ENCODE results near the gene ARPP19. TPM values are rescaled to one million over a fixed set of nuclear protein-coding genes. Genes with fewer than 3 reads are reported as not detected.
"Not testable (repeated sequence)": the region's sequence is repeated elsewhere in the genome, so short reads cannot be mapped to it uniquely, and the experiment has no call there.

The ARPP19 gene
- total RNA-seq, 2 experiments from 2014 or later = 48.0 to 101 TPM

- Histone ChIP-seq H3K4me1 (ENCODE audit: insufficient read depth, low read length, poor library complexity, severe bottlenecking) (no peaks in the 10 kb centered on the region), H2AFZ (ENCODE audit: low read length) (no peak overlapping the region), H3K36me3 (ENCODE audit: insufficient read depth, low read length) (0 out of 2 replicates have a peak, but pooled peaks cover 3% of the 10 kb centered on the region), H3K9me3 (ENCODE audit: low read length) (no peaks in the 10 kb centered on the region), H3K79me2 (ENCODE audit: insufficient read depth, low read depth, low read length) (no peaks in the 10 kb centered on the region), H3K9me2 (ENCODE audit: insufficient read depth, low read length) (no peaks in the 10 kb centered on the region), H3K4me3 (ENCODE audit: low read depth, low read length, poor library complexity, severe bottlenecking) (no peak overlapping the region), H3K27ac (ENCODE audit: low read depth, low read length, poor library complexity, severe bottlenecking) (no peak overlapping the region), H4K20me1 (ENCODE audit: insufficient read depth, low read length) (no peaks in the 10 kb centered on the region), H3K4me2 (ENCODE audit: low read length) (no peak overlapping the region)
- intact Hi-C loops (cut with micrococcal nuclease; ENCODE audit: unreplicated experiment) = no loop called here
- DNase-seq (ENCODE audit: low spot score) = no peak
- BruUV-seq (replicated peaks) = no TSS peak
- ChIA-PET CTCF (ENCODE audit: unreplicated experiment) (no interaction called here), POLR2A (interaction anchor here (0.7 kb wide), 2 partner anchors 255 to 358 kb away, joined by 3 to 5 read pairs; no protein-coding TSS in a partner anchor)
- TF ChIP-seq CTCF (conservative IDR thresholded peaks at IDR 0.05; ENCODE audit: low read length) (no peak), EZH2phosphoT487 (IDR thresholded peaks at IDR 0.05; ENCODE audit: borderline replicate concordance, low read depth, low read length) (no peak)
Measured at GRCh38 chr15:52575072-52575471, 6.2 kb upstream of the ARPP19 start.

GRCh38 chr15:52574623-52575022, 5.8 kb upstream of the ARPP19 start:
- intact Hi-C loops (cut with micrococcal nuclease; ENCODE audit: unreplicated experiment); H3K4me3 ChIP-seq (ENCODE audit: low read depth, low read length, poor library complexity, severe bottlenecking); H3K4me1 ChIP-seq (ENCODE audit: insufficient read depth, low read length, poor library complexity, severe bottlenecking); H3K9me3 ChIP-seq (ENCODE audit: low read length); CTCF ChIA-PET (ENCODE audit: unreplicated experiment); H2AFZ ChIP-seq (ENCODE audit: low read length); H3K79me2 ChIP-seq (ENCODE audit: insufficient read depth, low read depth, low read length); BruUV-seq (replicated peaks); H4K20me1 ChIP-seq (ENCODE audit: insufficient read depth, low read length); H3K36me3 ChIP-seq (ENCODE audit: insufficient read depth, low read length); H3K4me2 ChIP-seq (ENCODE audit: low read length); H3K27ac ChIP-seq (ENCODE audit: low read depth, low read length, poor library complexity, severe bottlenecking); DNase-seq (ENCODE audit: low spot score); H3K9me2 ChIP-seq (ENCODE audit: insufficient read depth, low read length): not testable (repeated sequence)
- POLR2A ChIA-PET = interaction anchor here (0.7 kb wide), 2 partner anchors 254 to 357 kb away, joined by 3 to 5 read pairs; no protein-coding TSS in a partner anchor

GRCh38 chr15:52567871-52568600, 794 bp downstream of the ARPP19 start:
- peaks cover 55% of the 10 kb centered on the region for H3K79me2 ChIP-seq (ENCODE audit: insufficient read depth, low read depth, low read length)
- H3K4me2 ChIP-seq (ENCODE audit: low read length) = peak overlapping the region; percentile 93
- TSS peak; percentile 62 for BruUV-seq (replicated peaks)
- H3K9me2 ChIP-seq (ENCODE audit: insufficient read depth, low read length) = no peaks in the 10 kb centered on the region
- peak overlapping the region; percentile 85 for H3K4me3 ChIP-seq (ENCODE audit: low read depth, low read length, poor library complexity, severe bottlenecking)
- peaks cover 13% of the 10 kb centered on the region for H4K20me1 ChIP-seq (ENCODE audit: insufficient read depth, low read length)
- H2AFZ ChIP-seq (ENCODE audit: low read length) = peak overlapping the region; percentile 64; the same call in 1 of the 2 replicates
- H3K36me3 ChIP-seq (ENCODE audit: insufficient read depth, low read length) = peaks cover 39% of the 10 kb centered on the region
- peak overlapping the region; percentile 75 for H3K27ac ChIP-seq (ENCODE audit: low read depth, low read length, poor library complexity, severe bottlenecking)
- ChIA-PET POLR2A (no interaction called here), CTCF (ENCODE audit: unreplicated experiment) (no interaction called here)
- peak; percentile 47 for DNase-seq (ENCODE audit: low spot score)
- intact Hi-C loops (cut with micrococcal nuclease; ENCODE audit: unreplicated experiment) = loop anchor here (1.0 kb wide), 5 partner anchors 102 to 312 kb away; no protein-coding TSS in a partner anchor
- H3K9me3 ChIP-seq (ENCODE audit: low read length) = no peaks in the 10 kb centered on the region
- H3K4me1 ChIP-seq (ENCODE audit: insufficient read depth, low read length, poor library complexity, severe bottlenecking) = peaks cover 30% of the 10 kb centered on the region
- TF ChIP-seq EZH2phosphoT487 (IDR thresholded peaks at IDR 0.05; ENCODE audit: borderline replicate concordance, low read depth, low read length) = no peak
- no peak for TF ChIP-seq CTCF (conservative IDR thresholded peaks at IDR 0.05; ENCODE audit: low read length)
